T-helper 2 cell treated with Interferon-gamma antibody and Interleukin-4, amounts not matched to agents 100 ng/mL and 5 ng/mL, for 36 hours (primary cell): ENCODE results near the gene DUOX1. TPM values are rescaled to one million over a fixed set of nuclear protein-coding genes. Genes with fewer than 3 reads are reported as not detected.

Experiments
- intact Hi-C: fragments of 100-400 bp; cut with micrococcal nuclease; formaldehyde crosslinking; loops from one replicate; pipeline ENCODE4 v1.15.1; 2023
- total RNA-seq: library from RNA; stranded (reverse); gene quantifications from 2 replicates; pipeline ENCODE4 v1.2.3, GENCODE V29; 2022

DUOX1 gene
- total RNA-seq, 1 donor from 2014 or later, result not detected

DNA sequence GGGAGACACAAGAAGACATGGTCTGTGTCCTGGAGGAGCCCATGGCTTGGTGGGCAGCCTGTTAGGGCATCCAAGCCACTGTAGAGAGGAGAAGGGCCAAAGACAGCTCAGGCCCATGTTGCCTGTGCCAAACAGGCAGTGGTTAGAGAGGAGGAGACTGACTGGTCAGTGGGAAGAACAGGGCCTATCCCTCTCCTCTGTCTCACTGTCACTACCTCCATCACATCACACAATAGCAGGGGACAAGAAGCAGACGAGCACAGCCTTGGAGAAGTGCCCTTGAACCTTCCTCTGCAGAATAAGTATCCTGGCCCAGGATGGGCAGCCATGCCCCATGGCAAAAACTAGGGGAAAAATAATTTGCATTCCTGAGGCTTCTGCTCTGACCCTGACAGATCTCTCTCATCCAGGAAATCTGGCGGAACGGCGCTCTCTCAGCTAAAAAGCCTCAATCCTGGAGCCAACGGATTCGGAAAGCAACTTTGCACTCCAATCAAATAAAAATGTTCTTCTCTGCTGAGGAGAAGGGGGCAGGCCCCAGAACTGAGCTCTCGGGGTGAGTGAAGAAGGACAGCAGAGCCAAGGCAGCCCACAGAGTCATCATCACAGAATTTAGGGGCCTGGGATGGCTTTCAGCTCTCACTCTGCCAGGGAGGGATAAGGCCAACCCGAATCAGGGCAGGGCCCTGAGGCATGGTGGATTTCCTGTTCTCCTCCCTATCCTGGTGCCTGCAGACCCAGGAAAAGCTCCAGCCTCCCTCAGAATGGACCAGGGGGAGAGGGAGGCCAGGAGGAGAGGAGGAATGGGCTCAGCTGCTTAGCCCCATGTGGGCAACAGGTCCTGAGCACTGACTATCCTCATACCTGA, 56.3 kb downstream of the DUOX1 start:
- intact Hi-C loops, result no loop called here

DNA sequence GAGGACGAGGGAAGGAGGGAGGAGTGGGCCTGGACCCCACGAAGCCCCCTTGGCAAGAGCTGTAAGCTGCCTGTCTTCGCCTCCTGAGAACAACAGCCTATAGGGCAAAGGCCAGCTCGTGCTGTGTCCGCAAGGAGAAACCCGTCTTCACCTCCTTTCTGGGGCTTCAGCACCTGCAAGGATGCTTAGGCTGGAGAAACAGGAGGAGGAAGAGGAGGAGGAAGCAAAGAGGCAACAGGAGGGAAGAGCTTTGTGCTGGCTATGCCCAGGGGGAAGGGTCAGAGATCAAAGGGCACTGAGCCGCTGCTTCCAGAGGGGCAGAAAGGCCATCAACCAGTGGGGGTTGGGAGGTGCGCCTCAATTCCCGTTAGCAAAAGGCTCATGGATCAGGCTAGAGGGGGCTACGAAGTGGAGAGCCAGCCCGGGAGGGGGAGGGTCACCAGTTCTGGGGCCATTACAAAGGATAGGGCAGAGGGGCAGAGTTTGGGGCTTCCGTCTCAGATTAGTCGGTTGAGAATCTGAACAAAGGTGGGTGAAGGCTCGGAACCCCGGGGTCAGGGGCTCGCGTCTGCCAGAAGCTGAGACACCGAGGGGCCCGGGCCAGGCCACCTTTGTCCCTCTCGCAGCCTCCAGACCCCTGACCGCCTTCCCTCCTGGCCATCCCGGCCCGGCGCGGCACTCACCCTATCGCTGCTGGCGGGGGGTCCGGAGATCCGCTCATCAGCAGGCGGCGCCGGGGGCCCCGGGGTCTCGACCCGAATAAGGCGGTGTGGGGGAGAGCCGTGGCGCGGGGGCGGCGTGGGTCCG, 57.2 kb downstream of the DUOX1 start:
- intact Hi-C loops, result no loop called here

DNA sequence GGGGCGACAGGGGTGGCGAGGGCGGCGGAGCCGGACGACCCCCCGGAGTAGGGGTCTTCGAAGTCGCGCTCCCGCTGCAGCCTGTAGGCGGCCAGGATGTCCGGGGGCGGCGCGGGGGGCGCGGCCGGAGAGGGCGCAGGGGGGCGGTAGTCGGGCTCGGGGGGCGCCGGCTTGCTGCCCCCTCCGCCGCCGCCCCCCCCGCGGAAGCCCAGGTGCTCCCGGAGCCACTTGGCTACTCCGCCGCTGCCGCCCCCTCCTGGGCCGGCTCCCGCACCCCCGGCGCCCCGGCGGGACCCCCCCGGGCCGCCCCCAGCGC, 57.7 kb downstream of the DUOX1 start:
- intact Hi-C loops, result no loop called here

DNA sequence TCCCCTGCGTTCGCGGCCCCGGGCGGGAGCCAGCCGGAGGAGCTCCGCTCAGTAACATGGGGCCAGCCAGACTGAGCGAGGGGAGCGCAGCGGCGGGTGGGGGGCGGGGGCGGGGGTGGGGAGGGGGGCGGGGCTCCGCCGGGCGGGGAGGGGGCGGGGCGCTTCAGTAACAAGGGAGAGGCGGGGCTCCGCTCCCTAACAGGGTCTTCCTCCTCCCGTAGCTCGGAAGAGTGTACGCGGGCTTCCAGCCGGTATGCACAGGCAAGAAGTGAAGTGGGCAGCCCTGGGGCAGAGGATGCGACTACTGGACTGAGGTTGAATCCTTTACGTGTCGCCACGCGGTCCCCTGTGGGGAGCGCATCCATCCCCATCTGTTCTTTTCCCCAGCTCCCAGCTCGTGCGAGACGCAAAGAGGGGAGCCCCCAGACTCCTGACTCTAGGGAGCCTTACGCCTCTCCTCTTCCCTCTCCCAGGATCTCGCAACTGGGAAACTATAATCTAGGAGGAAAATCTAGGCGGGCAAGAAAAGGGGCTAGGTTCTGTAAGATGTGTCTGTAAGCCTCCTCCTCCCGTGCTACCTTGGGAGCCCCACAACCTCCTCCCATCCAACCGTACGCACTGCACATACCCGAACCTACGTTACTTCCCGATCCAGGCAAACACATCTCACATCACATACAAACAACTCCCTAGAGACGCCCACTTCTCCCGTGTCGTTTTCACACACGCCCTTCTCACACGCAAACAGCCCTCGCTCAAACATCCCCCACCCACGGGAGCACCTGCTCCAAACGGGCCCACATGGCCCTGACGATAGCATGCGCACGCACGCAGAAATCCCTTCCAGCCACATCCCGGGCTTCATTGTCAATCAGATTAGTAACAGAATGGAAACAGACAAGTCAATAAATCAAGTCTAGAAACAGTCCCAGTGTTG, 58.4 kb downstream of the DUOX1 start, which contains the start of gene SHF:
Gene SHF (minus strand): TSS at position 73 of the 937 bp plus-strand sequence. CDS start 15 bp downstream, at position 58.
- intact Hi-C loops, result loop anchor here (1.0 to 2.0 kb wide), 2 partner anchors 10 to 21 kb away; no protein-coding TSS in a partner anchor

DNA sequence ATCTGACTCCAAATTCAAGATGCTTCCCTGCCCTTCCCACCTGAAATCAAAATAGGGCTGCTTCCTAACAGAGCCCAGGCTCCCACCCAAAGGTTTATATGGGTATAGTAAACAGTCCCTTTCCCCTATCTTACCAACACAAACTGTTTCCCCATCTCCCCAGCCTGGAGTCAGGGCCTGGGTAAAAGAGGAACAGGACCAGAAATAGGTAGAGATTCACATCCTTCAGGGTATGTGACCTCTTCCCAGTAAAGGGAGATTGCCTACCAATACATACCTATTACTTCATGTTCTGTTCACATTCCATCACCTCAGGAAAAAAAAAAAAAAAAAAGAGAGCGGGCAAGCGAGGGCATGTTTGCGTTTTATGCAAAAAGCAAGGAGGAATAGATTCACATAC, 67.7 kb downstream of the DUOX1 start:
- intact Hi-C loops, result loop anchor here (10.0 kb wide), 1 partner anchor 473 kb away; no protein-coding TSS in a partner anchor

DNA sequence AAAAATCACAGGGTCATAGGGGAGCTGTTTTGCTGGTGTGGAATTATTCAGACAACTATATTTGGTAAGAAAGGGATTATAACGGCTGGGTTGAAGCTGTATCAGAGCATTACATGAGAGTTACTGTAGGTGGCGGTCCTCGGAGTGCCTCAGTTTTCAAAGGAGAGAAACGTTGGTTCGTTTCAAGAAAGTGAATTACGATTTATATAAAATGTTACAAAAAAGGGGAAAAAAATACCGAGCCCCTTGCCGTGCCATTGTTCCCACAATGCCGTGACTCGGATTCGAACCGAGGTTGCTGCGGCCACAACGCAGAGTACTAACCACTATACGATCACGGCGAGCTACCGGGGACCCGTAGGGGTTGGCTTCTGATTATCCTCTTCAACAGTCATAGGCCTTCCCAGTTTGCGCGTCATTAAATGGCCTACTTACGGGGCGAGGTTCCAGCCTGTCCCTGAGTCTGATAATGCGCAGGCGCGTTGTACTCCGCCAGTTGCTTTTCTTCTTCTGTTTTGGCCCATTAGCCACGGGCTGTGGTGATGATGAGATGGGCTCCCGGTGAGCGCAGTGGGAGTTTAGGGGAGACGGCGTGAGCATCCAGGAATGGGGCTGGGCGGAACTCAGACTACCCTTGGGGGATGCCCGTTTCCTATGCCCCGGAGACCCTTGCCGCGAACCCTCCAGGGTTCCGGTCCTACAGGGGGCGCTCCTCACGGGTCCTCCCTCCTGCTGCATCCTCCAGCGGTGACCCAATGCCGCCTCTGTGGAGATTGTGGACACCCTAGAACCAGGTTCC, 68.7 kb downstream of the DUOX1 start:
- intact Hi-C loops, result loop anchor here (1.0 to 10.0 kb wide), 6 partner anchors 10 to 474 kb away; a partner anchor contains a TSS

DNA sequence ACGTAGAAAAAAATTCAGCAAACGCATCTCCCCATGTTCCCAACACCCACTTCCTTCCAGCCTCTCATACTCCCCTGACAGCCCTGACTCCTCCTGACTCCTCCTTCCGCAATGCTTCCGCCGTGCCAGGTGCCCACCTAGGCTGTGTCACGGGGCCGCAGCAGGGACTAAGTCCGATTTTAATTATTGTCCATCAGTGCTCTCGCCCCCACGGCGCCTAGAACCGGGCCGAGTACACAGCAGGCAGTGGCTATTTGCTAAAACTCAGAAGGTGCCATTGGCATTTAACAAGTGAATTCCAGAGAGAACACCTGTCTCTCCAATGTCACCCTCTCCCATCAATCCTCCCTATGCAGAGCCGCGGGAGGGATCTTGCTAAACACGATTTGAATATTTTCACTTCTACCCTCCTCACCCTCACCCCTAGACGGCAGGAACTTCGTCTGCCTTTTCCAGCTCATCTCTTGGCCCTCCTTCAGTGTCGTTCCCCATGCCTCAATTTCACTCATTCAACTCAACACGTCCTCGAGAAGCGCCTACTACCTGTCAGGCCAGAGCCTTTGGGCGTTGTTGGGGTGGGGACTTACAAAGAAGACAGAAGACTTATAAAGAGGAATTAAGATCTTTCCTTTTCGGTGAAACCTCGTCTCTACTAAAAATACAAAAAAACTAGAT, 69.5 kb downstream of the DUOX1 start:
- intact Hi-C loops, result loop anchor here (10.0 kb wide), 1 partner anchor 474 kb away; no protein-coding TSS in a partner anchor

DNA sequence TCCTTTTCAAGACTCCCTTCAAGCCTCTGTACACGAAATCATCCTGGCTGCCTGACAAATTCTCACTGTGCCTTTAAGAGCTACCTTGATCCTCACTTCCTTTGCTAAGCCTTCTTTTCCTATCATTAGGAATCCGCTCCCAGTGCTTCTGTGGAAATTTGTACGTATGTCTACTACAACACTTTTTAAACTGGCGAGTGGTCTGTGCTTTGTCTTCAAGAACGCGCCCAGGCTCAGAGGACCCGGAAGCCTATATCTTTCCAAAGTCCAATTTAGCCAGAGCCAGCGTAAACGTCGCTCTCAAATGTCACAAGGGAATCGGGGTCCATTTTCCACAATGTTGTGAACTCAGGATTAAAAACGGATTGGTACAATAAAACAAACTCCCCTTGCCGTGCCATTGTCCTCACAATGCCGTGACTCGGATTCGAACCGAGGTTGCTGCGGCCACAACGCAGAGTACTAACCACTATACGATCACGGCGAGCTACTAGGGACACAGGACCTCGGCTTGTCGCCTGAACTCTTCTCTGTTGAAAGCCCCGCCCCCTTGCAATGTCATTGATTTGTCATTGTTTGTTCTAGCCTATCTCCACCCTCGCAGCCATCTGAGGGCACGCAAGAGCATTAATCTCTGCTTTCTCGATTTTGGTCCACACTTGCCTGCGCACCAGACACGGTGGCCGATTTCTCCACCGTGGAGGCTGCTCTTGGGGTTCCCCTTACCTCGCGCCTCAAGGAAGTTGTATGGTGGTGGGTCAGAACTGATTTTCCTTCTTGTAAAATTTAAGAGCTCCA, 70.4 kb downstream of the DUOX1 start:
- intact Hi-C loops, result loop anchor here (10.0 kb wide), 1 partner anchor 435 kb away; the partner anchor contains the start of gene SQOR

DNA sequence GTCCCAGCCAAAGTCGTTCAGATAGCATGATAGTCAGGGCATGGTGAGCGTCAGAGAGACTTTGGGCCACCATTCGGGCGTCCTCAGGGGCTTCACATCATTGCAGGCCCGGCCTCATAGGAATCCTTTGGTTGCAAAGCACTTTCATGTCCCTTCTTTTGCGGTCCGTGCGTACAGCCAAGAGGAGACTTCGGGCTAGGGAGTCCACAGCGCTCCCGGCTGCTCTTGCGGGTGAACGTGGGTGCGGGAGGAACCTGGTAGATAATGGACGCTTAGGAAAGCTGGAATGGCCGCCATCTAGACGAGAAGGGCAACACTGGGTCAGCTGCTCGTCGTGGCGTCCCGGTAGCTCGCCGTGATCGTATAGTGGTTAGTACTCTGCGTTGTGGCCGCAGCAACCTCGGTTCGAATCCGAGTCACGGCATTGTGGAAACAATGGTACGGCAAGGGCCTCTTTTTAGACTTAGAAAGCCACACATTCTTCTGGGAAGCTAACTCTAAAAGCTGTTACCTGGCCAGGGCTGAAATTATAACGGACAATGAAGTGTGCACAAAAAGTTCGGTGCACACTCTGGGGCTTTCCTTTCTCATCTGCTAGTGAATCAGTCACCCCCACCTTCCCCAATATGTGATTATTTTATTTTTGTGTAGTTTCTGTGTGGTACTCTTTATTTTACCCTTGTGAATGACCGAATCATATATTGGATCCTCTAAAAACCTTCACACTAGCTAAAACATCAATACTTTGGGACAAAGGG, 71.2 kb downstream of the DUOX1 start:
- intact Hi-C loops, result loop anchor here (1.0 to 10.0 kb wide), 2 partner anchors 253 to 434 kb away; partner anchors contain the start of gene SQOR

DNA sequence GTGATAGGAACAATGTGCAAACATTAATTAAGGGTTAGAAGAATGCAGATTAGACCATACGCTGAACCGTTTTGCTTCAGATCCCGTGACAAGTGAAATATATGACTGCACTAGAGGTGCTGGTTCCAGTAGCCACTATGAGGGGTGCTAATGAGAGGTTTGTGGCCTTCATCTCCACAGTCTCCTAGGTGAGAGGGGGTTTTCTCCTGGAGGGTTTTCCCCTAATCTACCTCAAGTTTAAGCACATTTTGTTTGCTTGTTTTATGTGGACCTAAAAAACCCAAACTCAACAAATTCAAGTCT, 71.7 kb downstream of the DUOX1 start:
- intact Hi-C loops, result loop anchor here (1.0 to 10.0 kb wide), 2 partner anchors 253 to 433 kb away; partner anchors contain the start of gene SQOR

DNA sequence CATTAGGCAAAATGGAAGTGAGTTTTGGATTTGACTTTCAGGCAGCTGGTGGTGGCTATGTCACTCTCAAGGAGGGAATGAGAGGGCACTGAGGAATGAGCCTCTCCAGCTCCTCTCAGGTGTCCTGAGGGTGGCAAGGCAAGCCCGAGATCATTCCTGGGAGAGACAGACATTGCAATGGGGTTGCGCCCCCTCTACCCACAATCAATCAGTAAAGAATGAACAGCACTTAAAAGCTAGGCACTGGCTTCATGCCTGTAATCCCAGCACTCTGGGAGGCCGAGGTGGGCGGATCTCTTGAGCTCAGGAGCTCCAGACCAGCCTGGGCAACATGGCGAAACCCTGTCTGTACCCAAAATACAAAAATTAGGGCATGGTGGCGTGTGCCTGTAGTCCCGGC, 72.1 kb downstream of the DUOX1 start:
- intact Hi-C loops, result loop anchor here (1.0 to 10.0 kb wide), 2 partner anchors 252 to 433 kb away; partner anchors contain the start of gene SQOR

DNA sequence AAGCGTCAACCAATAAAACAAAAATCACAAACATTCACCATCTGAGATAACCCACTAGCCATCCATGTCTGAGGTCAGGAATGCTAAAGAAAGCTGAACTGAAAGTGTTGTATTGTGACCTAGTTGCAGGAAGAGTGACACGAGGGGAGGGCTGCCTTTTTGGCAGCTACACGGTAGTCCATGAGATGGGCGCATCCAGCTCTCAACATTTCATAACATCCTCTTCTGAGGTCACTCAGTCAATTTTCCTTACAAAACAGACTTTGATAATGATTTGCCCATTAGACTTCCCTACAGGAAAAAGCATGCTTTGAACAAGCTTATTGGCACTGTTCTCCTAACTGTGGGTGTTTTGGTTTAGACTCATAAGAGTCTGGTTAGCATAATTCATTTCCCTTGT, 73.4 kb downstream of the DUOX1 start:
- intact Hi-C loops, result loop anchor here (10.0 kb wide), 1 partner anchor 432 kb away; the partner anchor contains the start of gene SQOR

DNA sequence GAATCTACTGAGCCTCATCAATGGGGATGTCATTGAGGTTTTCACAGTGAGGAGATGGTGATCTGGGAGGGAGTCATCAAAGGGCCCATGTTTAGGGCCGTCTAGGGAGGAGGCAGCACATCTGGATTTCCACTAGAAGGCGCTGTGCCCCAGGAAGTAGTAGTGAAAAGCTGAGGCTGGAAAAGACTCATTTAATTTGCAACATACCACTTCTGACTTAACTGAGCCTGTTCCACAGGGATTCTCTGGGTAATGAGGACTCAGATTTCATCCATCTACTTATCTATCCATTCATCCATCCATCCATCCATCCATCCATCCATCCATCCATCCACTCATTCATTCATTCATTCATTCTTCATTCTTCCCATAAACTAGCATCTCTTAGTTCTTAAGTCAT, 75.4 kb downstream of the DUOX1 start:
- intact Hi-C loops, result loop anchor here (1.0 to 10.0 kb wide), 3 partner anchors 74 to 430 kb away; partner anchors contain the start of gene SQOR

DNA sequence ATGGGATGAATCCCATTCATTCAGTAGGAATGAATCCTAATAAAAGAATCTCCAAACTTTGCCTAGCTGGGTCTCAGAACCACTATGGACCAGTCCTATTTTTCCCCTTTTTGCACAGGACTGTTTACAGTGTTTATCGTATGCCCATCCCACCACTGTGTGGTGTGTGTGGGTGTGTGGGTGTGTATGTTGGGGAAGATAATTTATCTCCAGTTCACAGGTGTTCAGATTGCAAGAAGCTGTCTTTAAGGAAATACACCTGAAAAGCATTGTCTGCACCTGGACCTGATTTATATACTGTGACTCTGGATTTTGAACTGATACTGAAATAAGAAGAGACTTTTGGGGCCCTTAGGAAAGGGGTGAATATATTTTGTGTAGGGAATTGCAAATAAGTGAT, 82.7 kb downstream of the DUOX1 start:
- intact Hi-C loops, result no loop called here
